GM18511 (cell line): ENCODE measurements around the gene PRKG1.
"Not testable (repeated sequence)": the region's sequence is repeated elsewhere in the genome, so short reads cannot be mapped to it uniquely, and the experiment has no call there.

Experiments
- ATAC-seq: cut with Tn5 transposase; IDR thresholded peaks from one replicate; pipeline ENCODE4 v1.9.1; 2021; ENCODE audit warnings: mild to moderate bottlenecking, moderate library complexity; ENCODE audit not compliant: unreplicated experiment

The PRKG1 gene

DNA sequence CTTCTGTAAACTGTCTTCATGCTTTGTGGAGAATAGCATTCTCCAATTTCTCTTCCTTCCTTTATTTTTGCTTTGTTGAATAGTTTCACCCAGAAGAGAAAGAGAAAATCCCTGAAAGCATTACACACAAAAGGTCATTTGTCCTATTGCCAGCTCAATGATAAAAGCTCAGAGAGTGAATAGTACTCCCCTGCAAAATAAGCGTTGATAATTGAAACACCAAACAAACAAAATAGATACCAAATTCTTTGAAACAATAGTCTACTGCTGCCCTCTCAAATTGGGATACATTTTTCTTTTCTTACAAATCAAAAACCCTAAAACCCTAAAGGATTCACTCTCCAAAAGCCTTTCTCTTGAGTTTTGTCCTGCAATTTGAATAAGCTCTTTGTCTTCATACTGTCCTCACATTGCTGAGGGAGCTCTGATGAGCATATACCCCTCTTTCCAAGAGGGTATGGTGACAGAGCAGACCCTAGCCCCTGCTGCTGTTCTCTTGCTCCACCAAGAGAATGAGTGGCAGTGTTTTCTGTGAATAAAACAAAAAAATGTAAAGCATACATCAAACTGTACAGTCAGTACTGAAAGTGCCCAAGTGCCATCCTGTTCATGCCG is 490.7 kb downstream of the PRKG1 start:
- ATAC-seq = no peak

DNA sequence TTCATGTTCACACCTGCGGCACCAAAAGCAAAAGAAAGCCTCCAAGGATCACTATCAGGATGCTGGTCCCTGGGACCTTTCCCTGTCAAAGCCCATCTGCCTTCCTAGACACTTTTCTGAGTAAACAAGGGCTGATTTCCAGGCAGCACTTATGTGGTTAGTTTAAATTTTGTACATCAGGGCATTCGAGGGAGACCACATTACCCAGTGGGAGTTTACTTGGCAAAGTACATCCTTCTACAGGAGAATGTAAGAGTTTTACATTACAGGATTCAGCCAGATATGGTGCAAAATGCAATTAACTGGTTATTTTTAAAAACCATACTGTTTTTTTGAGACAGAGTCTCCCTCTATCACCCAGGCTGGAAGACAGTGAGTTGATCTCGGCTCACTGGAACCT is 493.0 kb downstream of the PRKG1 start:
- ATAC-seq = no peak

DNA sequence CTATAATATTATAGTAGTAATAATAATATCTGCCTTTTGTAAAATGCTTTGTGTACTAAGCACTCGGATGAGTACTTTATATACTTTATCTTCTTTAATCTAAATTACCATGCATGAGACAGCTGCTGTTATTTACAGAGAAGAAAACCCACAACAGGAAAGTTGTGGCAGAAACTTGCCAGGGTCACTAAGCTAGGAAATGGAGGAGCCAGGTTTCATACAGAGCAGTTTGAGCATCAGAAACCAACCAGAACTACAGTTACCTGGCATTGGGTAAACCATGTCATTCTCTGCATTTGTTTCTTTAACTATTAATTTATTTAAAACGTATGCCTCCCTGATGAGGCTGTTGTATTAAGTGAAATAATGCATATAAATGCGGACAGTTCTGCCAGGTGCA is 495.2 kb downstream of the PRKG1 start:
- ATAC-seq = no peak

DNA sequence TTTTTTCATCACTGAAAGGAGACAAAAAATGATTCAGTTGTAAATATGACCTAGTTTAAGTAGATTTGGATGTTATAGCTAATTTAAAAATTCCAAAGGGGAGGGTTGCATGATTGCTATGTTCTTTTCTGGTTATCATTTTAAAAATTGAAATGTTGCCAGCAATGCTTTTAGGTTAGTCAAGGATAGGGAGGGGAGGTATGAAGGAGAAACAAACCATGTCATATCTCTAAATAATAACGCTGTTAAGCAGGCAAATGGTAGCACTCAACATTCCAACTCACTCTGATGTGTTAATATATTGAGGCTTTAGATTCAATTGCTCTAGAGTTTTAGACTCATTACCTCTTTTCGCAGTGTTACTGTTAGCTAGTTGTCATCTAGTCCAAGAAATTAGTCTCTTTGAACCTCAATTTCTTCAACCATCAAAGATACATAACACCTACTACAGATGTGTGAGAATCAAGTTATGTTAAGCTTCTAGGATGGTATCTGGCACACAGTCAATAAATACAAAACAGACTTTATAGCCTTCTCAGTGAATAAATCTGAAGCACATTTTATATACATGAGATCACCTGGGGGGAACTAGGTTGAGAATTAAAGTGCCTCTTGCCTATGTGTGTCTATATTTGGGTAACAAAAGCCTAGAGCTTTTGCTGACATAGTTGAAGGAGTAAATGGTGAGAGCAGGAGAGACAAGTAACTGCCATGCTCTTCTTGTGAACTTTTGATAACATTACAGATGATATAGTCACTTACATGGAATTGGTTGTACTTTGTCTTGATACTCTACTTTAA is 500.2 kb downstream of the PRKG1 start:
- no peak for ATAC-seq

DNA sequence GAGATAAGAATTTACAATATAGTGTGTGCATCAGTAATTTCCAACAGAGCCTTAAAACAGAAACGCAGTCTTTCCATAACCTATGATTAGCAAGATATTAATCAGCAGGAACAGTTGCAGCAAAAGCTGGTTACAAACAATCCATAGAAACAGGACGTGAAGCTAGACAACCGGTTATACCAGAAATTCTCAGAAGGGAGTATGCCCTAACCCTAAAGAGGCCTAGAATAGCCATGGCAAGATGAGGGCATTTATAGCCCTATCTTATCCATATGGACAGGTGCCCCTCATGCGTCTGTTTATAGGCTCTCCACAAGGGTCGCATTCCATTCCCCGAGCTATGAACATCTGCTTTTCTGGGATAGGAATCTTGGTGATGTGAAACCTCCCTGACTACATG is 506.9 kb downstream of the PRKG1 start:
- ATAC-seq = not testable (repeated sequence)

DNA sequence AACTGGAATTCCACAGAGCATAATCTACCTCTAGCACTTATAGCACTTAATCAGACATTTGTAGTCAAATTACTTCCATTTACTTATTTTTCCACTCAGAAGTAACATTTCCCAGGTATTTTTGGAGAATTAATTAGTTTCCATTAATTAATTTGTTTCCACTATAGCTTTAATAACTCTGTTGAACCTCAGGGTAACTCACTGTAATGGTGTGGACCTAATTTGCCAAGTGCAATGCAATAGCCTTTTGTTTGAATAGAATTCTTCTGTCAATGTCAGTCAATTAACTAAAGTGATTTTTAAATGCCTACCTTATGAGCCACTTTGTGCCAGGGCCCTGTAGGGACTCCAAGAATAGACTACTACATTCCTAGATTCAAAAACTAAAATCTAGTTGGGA is 509.7 kb downstream of the PRKG1 start:
- no peak for ATAC-seq

DNA sequence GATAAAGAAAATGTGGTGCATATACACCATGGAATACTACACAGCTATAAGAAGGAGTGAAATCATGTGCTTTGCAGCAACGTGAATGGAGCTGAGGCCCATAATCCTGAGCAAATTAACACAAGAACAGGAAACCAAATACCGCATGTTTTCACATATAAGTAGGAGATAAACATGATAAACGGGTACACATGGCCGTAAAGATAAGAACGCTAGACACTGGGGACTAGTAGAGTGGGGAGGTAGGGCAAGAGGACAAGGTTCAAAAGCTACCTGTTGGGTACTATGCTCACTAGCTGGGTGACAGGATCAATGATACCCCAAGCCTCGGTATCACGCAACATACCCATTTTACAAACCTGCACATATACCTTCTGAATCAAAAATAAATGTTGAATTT is 511.5 kb downstream of the PRKG1 start:
- no peak for ATAC-seq

DNA sequence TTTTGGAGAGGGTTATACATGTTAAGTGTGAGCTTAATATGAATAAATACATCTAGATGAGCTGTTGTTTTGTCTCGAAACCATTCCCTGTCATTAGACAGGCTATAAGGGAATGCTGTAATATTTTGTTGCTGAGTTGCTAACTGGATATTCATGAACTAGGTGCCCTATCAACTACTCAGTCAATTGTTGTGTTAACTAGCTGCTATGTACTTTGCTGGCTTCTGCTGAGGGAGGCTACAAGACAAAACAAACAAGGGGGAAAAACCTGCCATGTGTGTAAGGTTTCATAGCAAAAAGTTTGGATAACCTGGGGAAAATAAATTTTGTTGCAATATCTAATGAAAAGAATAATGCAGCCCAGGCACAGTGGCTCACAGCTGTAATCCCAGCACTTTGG is 514.7 kb downstream of the PRKG1 start:
- no peak for ATAC-seq

DNA sequence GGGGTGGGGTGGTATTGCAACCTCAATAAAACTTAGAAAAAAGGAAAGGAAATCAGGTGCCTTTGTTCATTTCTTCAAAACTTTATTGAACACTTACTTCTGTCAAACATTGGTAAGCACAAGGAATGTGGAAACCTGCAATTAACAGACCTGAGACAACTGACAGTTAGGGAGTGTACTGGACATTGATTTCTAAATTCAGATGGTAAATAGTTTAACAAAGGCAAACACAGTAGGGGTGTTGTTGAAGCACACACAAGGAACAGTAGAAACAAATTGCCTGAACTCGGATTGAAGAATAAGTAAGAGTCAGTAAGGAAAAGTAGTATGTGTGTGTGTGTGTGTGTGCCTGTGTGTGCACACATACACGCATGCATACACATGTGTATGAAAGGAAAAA is 516.5 kb downstream of the PRKG1 start:
- ATAC-seq = no peak

DNA sequence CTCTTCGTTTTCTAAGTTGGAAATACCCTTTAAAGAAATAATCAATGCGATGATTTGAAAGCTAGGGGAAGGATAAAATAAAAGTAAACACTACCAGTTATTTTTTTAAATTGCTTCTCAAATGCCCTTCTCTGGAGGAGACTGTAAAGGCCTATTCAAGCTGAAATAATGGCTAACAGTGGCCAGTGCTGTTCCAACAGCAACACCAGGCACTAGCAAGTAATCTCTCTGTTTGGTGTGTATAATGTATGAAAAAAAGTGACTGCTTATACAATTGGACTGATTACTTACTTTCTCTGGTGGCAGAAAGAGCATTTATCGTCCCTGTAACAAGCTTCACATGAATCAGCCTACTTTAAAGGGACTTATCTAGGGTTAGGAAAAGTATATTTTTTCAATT is 522.4 kb downstream of the PRKG1 start:
- no peak for ATAC-seq

DNA sequence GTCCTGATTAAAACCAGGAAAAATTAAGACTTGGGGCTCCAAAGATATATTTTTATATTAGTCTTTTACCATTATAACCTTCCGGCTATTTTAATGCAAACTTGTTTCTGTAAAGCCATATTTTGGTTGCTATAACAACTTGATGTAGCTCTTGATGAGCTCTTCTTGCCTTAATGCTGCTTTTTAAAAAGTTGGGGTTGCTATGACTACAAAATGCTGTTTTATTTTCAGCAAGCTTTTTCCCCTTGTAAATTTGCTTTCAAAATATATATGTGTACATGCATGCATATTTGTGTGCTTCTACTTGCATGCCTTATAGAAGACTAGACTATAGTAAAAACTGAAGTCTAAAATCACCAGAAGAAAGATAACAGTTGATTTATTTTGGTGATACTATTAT is 525.4 kb downstream of the PRKG1 start:
- ATAC-seq = no peak

DNA sequence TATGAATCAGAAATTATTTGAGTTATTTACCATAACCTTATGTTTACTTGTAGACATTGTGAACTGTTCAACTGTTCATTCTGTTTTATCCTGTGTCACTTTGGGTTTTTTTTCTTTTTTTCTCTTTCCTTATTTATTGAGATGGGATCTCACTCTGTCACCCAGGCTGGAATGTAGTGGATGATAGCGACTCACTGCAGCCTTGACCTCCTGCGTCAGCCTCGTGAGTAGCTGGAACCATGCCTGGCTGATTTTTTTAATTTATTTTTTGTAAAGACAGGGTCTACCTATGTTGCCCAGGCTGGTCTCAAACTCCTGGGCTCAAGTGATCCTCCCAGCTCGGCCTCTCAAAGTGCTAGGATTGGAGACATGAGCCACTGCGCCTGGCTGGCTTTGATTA is 528.0 kb downstream of the PRKG1 start:
- no peak for ATAC-seq

DNA sequence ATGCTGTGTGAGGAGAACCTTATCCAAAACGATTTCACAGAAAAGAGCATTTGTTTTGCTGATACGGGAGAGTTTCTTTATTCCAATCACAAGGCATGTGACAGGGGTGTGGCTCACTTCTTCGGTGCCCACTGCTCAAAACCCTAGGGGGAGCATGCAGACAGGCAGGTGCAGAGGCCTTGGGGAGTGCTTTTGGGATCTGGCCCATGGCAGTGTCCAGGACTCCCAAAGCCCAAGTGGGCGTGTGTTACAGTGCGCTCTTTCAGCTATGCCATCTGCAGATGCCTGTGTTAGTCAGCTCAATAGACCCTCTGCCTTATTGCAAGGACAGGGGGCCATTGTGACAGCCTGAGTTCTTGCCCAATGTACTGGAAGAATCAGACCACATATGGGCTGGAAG is 530.3 kb downstream of the PRKG1 start:
- ATAC-seq = no peak

DNA sequence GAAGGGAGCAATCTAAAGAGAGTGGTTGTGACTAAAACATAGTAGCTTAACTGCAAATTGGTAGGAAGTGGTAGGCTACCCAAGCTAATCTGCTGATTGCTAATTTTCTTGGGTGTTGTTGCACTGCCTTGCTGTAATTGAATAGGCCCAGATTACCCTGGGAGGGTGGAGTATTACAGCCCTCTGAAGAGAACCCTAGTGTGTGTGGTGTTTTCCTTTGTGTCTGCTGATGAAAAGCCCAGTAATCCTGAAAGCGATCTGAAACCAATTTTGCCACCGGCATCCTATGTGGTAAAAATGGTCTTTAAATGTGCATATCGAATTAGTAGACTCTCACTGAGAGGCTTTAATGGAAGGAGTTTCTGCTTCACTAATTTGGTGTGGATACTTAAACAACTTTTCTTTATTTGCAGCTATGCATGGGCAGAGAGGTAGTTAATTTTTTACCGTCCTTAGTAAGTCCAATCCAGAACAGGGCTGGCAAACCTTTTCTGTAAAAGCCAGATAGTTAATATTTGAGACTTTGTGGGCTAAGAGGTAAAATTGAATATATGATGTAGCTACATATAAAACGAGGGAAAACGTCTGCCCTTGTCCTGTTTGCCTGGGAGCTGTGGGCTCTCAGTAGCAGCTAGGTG is 532.7 kb downstream of the PRKG1 start:
- ATAC-seq = no peak

DNA sequence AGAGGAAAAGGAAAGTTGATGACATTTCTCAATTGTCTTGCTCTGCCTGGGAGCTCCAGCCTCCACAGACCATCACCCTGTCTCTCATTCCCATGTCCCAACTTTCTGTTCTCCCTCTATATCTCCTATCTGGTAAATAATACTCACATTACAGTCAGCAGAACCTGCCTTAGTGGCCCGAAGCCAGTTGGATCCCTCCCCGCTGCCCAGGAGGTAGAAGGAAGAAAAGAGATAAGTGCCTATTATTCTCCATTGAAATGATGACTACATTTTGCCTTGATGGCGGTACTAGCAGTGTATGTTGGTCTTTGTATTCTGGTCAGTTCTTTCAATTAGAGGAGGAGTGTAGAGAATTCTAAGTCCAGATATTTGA is 533.2 kb downstream of the PRKG1 start:
- ATAC-seq = no peak

DNA sequence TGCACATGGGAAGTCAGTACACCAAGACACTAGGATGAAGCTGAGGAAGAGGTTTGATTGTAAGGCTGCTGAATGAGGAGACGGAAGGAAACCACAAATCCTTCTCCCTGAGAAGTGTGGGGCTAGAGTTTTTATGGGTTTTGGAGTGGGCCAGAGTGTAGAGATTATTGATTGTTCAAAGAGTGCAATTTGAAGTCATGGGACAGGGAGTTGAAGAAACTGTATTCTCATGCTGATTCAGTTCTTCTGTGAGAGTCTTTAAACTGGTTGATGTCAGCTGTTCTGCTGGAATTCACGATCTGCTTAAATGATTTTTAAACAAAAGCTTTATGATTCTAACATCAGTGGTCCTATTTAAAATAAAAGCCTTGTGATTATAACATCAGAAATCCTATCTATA is 533.9 kb downstream of the PRKG1 start:
- no peak for ATAC-seq

DNA sequence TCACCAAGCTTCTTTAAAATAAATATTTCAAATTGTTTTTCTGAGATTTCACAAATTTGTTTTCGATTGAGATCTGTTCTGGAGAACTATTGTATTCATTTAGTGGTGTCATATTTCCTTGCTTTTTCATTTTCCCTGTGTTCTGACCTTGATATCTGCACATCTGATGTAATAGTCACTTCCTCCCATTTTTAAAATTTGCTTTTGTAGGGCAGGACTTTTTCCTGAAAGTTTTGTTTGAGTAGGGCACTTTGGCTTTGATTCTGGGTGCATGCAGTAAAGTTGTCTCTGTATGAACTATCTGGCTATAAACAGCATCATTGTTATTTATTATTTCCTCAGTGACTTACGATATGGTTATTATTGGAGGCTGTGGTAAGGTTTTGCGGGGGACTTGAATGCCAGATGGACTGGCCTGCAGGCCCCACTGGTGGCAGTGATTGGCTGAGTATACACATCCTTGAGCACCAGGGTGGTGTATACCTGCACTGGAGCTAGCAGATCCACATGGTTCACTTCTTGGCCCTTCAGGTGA is 541.5 kb downstream of the PRKG1 start:
- no peak for ATAC-seq

DNA sequence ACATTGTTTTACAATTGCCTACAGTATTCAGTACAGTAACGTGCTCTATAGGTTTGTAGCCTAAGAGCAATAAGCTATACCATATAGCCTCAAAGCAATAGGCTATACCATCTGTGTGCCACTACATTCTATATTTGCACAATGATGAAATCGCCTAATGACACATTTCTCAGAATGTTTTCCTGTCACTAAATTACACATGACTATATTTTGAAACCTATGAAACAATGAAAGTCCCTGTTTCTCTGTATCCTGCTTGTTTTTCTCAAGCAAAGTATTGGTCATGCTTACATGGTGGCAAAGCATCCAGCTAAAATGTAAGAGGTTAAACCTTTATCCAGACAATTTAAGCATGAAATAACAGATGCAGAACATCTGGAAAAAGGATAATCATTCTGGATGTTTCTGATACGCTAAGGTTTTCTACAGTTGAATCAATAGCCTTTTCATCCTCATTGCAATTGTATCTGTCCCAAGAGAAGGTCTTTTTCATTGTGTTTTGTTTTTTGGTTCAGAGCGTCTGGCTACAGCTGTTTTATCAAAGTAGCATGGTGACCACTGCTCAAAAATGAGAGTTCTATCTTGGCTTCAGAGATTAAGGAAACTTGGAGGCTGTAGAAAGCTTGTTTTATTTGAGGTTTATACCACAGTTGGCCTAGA is 543.4 kb downstream of the PRKG1 start:
- ATAC-seq = peak; percentile 36

DNA sequence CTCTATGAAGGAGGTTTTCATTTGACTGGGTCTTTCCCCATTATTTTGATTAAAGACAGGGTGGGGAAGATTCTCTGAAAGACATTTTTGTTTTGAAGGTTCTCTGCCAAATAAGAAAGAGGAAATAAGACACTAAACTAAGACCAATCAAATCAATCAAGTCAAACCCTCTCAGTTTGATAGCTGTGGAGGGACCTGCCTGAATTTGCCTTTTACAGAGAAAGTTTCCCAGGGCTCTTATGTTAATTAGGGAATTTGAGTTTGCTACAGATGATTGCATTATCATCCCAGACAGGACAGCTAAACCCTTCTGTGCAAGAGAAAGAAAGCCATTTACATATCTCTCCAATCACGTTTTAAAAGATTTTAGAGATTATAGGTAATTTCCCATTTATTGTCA is 545.1 kb downstream of the PRKG1 start:
- peak; percentile 35 for ATAC-seq

DNA sequence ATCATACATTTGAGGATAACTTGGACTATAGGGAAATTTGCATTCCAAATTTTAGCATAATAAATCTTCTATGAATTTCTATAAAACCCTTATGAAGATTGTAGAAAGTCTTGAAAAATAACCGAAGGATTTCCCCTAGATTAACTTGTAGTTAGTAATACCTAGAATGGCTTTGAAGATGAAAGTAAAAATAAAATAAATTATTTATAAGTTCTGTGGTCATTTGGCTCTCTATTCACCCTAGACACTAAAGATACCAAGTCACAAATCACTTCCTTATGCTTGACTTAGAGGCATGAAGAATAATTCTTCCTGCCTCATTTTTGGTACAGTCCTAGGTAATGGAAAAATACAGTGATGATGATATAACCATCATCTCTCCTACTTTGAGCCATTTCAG is 545.8 kb downstream of the PRKG1 start:
- ATAC-seq = peak; percentile 62

DNA sequence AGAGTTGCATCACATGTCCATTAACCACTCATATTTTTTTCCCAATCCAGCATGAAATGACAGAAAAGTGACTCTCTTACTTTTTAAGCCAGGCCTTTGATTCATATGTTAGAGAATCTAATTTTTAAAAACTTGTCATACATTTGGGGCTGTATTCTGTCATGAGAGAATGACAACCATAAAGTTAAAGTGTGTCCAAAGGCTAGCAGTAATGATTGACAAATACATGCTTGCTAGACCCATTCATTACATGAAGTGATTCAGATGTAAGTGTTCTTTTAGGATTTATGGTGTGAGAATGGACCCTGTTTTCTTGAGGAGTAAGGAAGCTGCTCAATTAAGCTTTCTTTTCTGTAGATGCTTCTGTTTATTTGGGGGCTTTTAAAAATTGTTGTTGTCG is 549.7 kb downstream of the PRKG1 start:
- ATAC-seq = no peak
